GM18526 (cell line): Measurements from ENCODE around the gene ALOX12B.

Experiments used
- POLR2A ChIP-seq: IDR thresholded peaks from 3 replicates; pipeline ENCODE4 v1.6.1; 2011; ENCODE audit not compliant: insufficient read length; ENCODE audit errors: extremely low read depth

The ALOX12B gene

GRCh38 chr17:8121681-8122421 is 34.3 kb upstream of the ALOX12B start:
- no peak for TF ChIP-seq POLR2A

- TF ChIP-seq POLR2A, result no peak
Measured at GRCh38 chr17:8121407-8121680, 33.8 kb upstream of the ALOX12B start.

- TF ChIP-seq POLR2A, result no peak
Measured at GRCh38 chr17:8120520-8121406, 33.2 kb upstream of the ALOX12B start.

GRCh38 chr17:8119581-8120519 is 32.3 kb upstream of the ALOX12B start:
- TF ChIP-seq POLR2A, result no peak

- no peak for TF ChIP-seq POLR2A
Measured at GRCh38 chr17:8118769-8119580, 31.5 kb upstream of the ALOX12B start.

GRCh38 chr17:8117980-8118768 is 30.7 kb upstream of the ALOX12B start, which contains the start of gene ALOXE3:
ALOXE3 (minus strand) TSS chr17:8118514; CDS start chr17:8117990, 524 bp downstream.
- no peak for TF ChIP-seq POLR2A

GRCh38 chr17:8117367-8117979 is 30.0 kb upstream of the ALOX12B start:
- no peak for TF ChIP-seq POLR2A

- TF ChIP-seq POLR2A, result no peak
Measured at GRCh38 chr17:8116776-8117175, 29.3 kb upstream of the ALOX12B start.

- TF ChIP-seq POLR2A, result no peak
Measured at GRCh38 chr17:8110907-8111306, 23.4 kb upstream of the ALOX12B start.

- TF ChIP-seq POLR2A, result no peak
Measured at GRCh38 chr17:8110456-8110804, 22.9 kb upstream of the ALOX12B start.

GRCh38 chr17:8109661-8110455 is 22.3 kb upstream of the ALOX12B start:
- TF ChIP-seq POLR2A, result no peak

- TF ChIP-seq POLR2A, result no peak
Measured at GRCh38 chr17:8108972-8109660, 21.6 kb upstream of the ALOX12B start.
